SK-N-SH (cell line): ENCODE data around the gene CALU. TPM values are rescaled to one million over a fixed set of nuclear protein-coding genes. Genes with fewer than 3 reads are reported as not detected.

ENCODE experiments used
- CTCF ChIA-PET: fragments of 300-600, 350-600 bp; formaldehyde crosslinking; extraction: SDS; loops from one replicate; lab custom pipeline; 2021; lab: Yijun Ruan, JAX
- POLR2A ChIA-PET: fragments of 350-600 bp; sonication (Branson Sonifier 250); formaldehyde crosslinking; extraction: SDS; loops from one replicate; lab custom pipeline; 2020; ENCODE audit warnings: antibody characterized with exemption, inconsistent platforms; lab: Yijun Ruan, JAX
- DNase-seq: peaks from one replicate; pipeline ENCODE4 v3.0.0; 2012
- H2AFZ ChIP-seq: fragments of 200-600 bp; sonication (generic); 2 replicates; pipeline ENCODE4 v1.8.1; 2016; ENCODE audit warnings: antibody characterized with exemption, mild to moderate bottlenecking, low read depth
- H3F3A ChIP-seq: fragments of 200-600 bp; sonication (generic); replicated peaks from 2 replicates; pipeline ENCODE3; 2016; ENCODE audit warnings: antibody characterized with exemption, mild to moderate bottlenecking; ENCODE audit not compliant: insufficient read depth
- H3K27ac ChIP-seq, 2 experiments: fragments of 200-500 bp in 1 of 2; fragments of 200-600 bp in 1 of 2; sonication (Bioruptor generic) in 1 of 2; sonication (generic), shearing (Covaris generic) in 1 of 2; 2 replicates each; pipeline versions ENCODE4 v1.5.1 to v1.6.1; 2014 to 2016; ENCODE audit warnings: low read depth in 2 of 2, inconsistent platforms in 1 of 2, low read length in 1 of 2, mild to moderate bottlenecking in 1 of 2, mixed read lengths in 1 of 2
- H3K27me3 ChIP-seq: fragments of 200-600 bp; sonication (generic), shearing (Covaris generic); 2 replicates; pipeline ENCODE4 v1.6.1; 2016; ENCODE audit warnings: mixed run types; ENCODE audit not compliant: insufficient read depth
- H3K36me3 ChIP-seq, 2 experiments: fragments of 200-500 bp in 1 of 2; fragments of 200-600 bp in 1 of 2; sonication (Bioruptor generic) in 1 of 2; sonication (generic) in 1 of 2; replicated peaks in 1 of 2; 2 replicates each; pipeline versions ENCODE3 to v1.5.1; 2014 to 2016; ENCODE audit warnings: low read length in 1 of 2, mild to moderate bottlenecking in 1 of 2; ENCODE audit not compliant: insufficient read depth in 2 of 2, control insufficient read depth in 1 of 2
- H3K4me1 ChIP-seq, 2 experiments: fragments of 200-500 bp in 1 of 2; fragments of 200-600 bp in 1 of 2; sonication (Bioruptor generic) in 1 of 2; sonication (generic), shearing (Covaris generic) in 1 of 2; 2 replicates each; pipeline versions ENCODE4 v1.5.1 to v1.6.1; 2014 to 2016; ENCODE audit warnings: low read depth in 1 of 2, low read length in 1 of 2, mixed run types in 1 of 2; ENCODE audit not compliant: insufficient read depth in 2 of 2, control insufficient read depth in 1 of 2
- H3K4me2 ChIP-seq: fragments of 200-600 bp; sonication (generic), shearing (Covaris generic); 2 replicates; pipeline ENCODE4 v1.6.1; 2017; ENCODE audit warnings: mixed run types
- H3K4me3 ChIP-seq, 2 experiments: fragments of 200-500 bp in 1 of 2; fragments of 200-600 bp in 1 of 2; sonication (Bioruptor generic) in 1 of 2; sonication (generic), shearing (Covaris generic) in 1 of 2; 2 replicates each; pipeline versions ENCODE4 v1.5.1 to v1.8.1; 2014 to 2016; ENCODE audit warnings: low read depth in 2 of 2, inconsistent platforms in 1 of 2, low read length in 1 of 2, mild to moderate bottlenecking in 1 of 2, mixed read lengths in 1 of 2, moderate library complexity in 1 of 2
- H3K79me2 ChIP-seq: fragments of 200-600 bp; sonication (generic); 2 replicates; pipeline ENCODE4 v1.8.1; 2017; ENCODE audit warnings: mild to moderate bottlenecking; ENCODE audit not compliant: insufficient read depth
- H3K9ac ChIP-seq: fragments of 200-600 bp; sonication (generic); 2 replicates; pipeline ENCODE4 v1.6.1; 2017; ENCODE audit warnings: mixed run types
- H3K9me2 ChIP-seq: fragments of 200-600 bp; sonication (generic); 2 replicates; pipeline ENCODE4 v1.6.1; 2017; ENCODE audit warnings: mixed run types
- H3K9me3 ChIP-seq: fragments of 200-600 bp; sonication (generic); 2 replicates; pipeline ENCODE4 v1.6.1; 2017; ENCODE audit warnings: mixed run types, mild to moderate bottlenecking, moderate library complexity
- H4K20me1 ChIP-seq: fragments of 200-600 bp; sonication (generic); 2 replicates; pipeline ENCODE4 v1.6.1; 2017; ENCODE audit warnings: mild to moderate bottlenecking, mixed run types; ENCODE audit not compliant: insufficient read depth
- CTCF ChIP-seq: fragments of 200-600 bp; sonication (generic); IDR thresholded peaks from 2 replicates; pipeline ENCODE4 v1.6.1; 2017; ENCODE audit warnings: antibody characterized with exemption, mild to moderate bottlenecking, moderate library complexity
- ELF1 ChIP-seq: IDR thresholded peaks from 2 replicates; pipeline ENCODE4 v1.4.0; 2012
- FOSL2 ChIP-seq: IDR thresholded peaks from 2 replicates; pipeline ENCODE4 v1.4.0; 2012; ENCODE audit warnings: low read depth, mild to moderate bottlenecking, moderate library complexity, borderline replicate concordance
- FOXM1 ChIP-seq: IDR thresholded peaks from 2 replicates; pipeline ENCODE4 v1.4.0; 2012; ENCODE audit warnings: low read depth, mild to moderate bottlenecking
- MXI1 ChIP-seq: IDR thresholded peaks from 2 replicates; pipeline ENCODE4 v1.6.1; 2012; ENCODE audit warnings: mild to moderate bottlenecking, low read depth, low read length, improper control_type of control experiment
- RAD21 ChIP-seq: IDR thresholded peaks from 2 replicates; pipeline ENCODE4 v1.6.1; 2012; ENCODE audit warnings: mild to moderate bottlenecking, low read length
- RFX5 ChIP-seq: IDR thresholded peaks from 2 replicates; pipeline ENCODE4 v1.6.1; 2012; ENCODE audit warnings: mild to moderate bottlenecking, improper control_type of control experiment, low read length
- RXRA ChIP-seq: IDR thresholded peaks from 2 replicates; pipeline ENCODE4 v1.4.0; 2012; ENCODE audit warnings: low read depth, mild to moderate bottlenecking, borderline replicate concordance
- SIN3A ChIP-seq: IDR thresholded peaks from 2 replicates; pipeline ENCODE4 v1.6.1; 2012; ENCODE audit warnings: low read depth, mild to moderate bottlenecking, low read length, moderate library complexity, borderline replicate concordance
- TCF12 ChIP-seq: IDR thresholded peaks from 2 replicates; pipeline ENCODE4 v1.4.0; 2012
- USF2 ChIP-seq: fragments of 150-350 bp; IDR thresholded peaks from 2 replicates; pipeline ENCODE4 v1.6.1; 2017; ENCODE audit warnings: antibody characterized with exemption, low read length, low read depth, borderline replicate concordance
- YY1 ChIP-seq: IDR thresholded peaks from 2 replicates; pipeline ENCODE4 v1.4.0; 2012; ENCODE audit warnings: low read depth, mild to moderate bottlenecking
- WGBS: methylation state at CpG from one replicate; pipeline ENCODE4 v1.1.6; 2017; ENCODE audit warnings: low lambda C conversion rate; 5-methylcytosine and 5-hydroxymethylcytosine counted together
- polyA plus RNA-seq, 3 experiments: library from polyadenylated mRNA; depleted of rRNA; stranded (reverse); fragments of >200 nt; gene quantifications; 2 replicates each; pipeline ENCODE4 v1.2.3, GENCODE V29; 2012
- TF ChIP-seq, protein P1 (sequence below): IDR thresholded peaks from 2 replicates; pipeline ENCODE4 v1.6.1; 2012; ENCODE audit warnings: mild to moderate bottlenecking, low read depth, low read length, moderate library complexity
- TF ChIP-seq, protein P2 (sequence below): fragments of 150-350 bp; IDR thresholded peaks from 2 replicates; pipeline ENCODE4 v1.6.1; 2016; ENCODE audit warnings: mild to moderate bottlenecking, low read depth, low read length
- TF ChIP-seq, protein P3 (sequence below): IDR thresholded peaks from 2 replicates; pipeline ENCODE4 v1.4.0; 2012; ENCODE audit warnings: low read depth, borderline replicate concordance
- TF ChIP-seq, protein P4 (sequence below): IDR thresholded peaks from 2 replicates; pipeline ENCODE4; 2012

The CALU gene
- polyA plus RNA-seq, 1 of the 3 experiments (the other 2 are of a cell fraction): 195 TPM

GRCh38 chr7:128809363-128809762 is 70.2 kb downstream of the CALU start (continued):
- TF ChIP-seq, protein P1, sequence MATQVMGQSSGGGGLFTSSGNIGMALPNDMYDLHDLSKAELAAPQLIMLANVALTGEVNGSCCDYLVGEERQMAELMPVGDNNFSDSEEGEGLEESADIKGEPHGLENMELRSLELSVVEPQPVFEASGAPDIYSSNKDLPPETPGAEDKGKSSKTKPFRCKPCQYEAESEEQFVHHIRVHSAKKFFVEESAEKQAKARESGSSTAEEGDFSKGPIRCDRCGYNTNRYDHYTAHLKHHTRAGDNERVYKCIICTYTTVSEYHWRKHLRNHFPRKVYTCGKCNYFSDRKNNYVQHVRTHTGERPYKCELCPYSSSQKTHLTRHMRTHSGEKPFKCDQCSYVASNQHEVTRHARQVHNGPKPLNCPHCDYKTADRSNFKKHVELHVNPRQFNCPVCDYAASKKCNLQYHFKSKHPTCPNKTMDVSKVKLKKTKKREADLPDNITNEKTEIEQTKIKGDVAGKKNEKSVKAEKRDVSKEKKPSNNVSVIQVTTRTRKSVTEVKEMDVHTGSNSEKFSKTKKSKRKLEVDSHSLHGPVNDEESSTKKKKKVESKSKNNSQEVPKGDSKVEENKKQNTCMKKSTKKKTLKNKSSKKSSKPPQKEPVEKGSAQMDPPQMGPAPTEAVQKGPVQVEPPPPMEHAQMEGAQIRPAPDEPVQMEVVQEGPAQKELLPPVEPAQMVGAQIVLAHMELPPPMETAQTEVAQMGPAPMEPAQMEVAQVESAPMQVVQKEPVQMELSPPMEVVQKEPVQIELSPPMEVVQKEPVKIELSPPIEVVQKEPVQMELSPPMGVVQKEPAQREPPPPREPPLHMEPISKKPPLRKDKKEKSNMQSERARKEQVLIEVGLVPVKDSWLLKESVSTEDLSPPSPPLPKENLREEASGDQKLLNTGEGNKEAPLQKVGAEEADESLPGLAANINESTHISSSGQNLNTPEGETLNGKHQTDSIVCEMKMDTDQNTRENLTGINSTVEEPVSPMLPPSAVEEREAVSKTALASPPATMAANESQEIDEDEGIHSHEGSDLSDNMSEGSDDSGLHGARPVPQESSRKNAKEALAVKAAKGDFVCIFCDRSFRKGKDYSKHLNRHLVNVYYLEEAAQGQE: no peak
- no peak for TF ChIP-seq RAD21
- TF ChIP-seq FOXM1: no peak
- TF ChIP-seq RFX5: no peak

GRCh38 chr7:128810473-128810872 is 71.3 kb downstream of the CALU start:
- no peaks in the 10 kb centered on the region for H3F3A ChIP-seq
- H3K27ac ChIP-seq: no peak overlapping the region
- H3K4me1 ChIP-seq: peaks cover 7 to 13% of the 10 kb centered on the region in 2 experiments; a peak in 2 of 4 replicates
- no peaks in the 10 kb centered on the region for H3K79me2 ChIP-seq
- DNase-seq: no peak
- no peaks in the 10 kb centered on the region for H4K20me1 ChIP-seq
- H3K9ac ChIP-seq: no peak overlapping the region
- no peaks in the 10 kb centered on the region for H3K27me3 ChIP-seq
- no peak overlapping the region; a peak in 1 of 4 replicates for H3K4me3 ChIP-seq
- CTCF ChIA-PET: interaction anchor here (1.1 to 1.5 kb wide), 2 partner anchors 13 to 54 kb away, joined by 3 read pairs; no protein-coding TSS in a partner anchor
- TF ChIP-seq MXI1: no peak
- no peak for TF ChIP-seq YY1
- TF ChIP-seq FOSL2: peak; percentile 7; the same call in 1 of the 2 replicates
- TF ChIP-seq, protein P2, sequence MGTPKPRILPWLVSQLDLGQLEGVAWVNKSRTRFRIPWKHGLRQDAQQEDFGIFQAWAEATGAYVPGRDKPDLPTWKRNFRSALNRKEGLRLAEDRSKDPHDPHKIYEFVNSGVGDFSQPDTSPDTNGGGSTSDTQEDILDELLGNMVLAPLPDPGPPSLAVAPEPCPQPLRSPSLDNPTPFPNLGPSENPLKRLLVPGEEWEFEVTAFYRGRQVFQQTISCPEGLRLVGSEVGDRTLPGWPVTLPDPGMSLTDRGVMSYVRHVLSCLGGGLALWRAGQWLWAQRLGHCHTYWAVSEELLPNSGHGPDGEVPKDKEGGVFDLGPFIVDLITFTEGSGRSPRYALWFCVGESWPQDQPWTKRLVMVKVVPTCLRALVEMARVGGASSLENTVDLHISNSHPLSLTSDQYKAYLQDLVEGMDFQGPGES: no peak
- H3K36me3 ChIP-seq: peaks cover 18 to 38% of the 10 kb centered on the region in 2 experiments
- POLR2A ChIA-PET: interaction anchor here (1.0 to 1.4 kb wide), 2 partner anchors 8 to 15 kb away, joined by 3 read pairs; no protein-coding TSS in a partner anchor
- no peaks in the 10 kb centered on the region for H3K9me3 ChIP-seq
- 55% methylated on average over 2 of the region's 2 CpGs for WGBS
- H2AFZ ChIP-seq: no peak overlapping the region
- H3K4me2 ChIP-seq: no peak overlapping the region; the same call in 1 of the 2 replicates
- H3K9me2 ChIP-seq: no peaks in the 10 kb centered on the region

DNA sequence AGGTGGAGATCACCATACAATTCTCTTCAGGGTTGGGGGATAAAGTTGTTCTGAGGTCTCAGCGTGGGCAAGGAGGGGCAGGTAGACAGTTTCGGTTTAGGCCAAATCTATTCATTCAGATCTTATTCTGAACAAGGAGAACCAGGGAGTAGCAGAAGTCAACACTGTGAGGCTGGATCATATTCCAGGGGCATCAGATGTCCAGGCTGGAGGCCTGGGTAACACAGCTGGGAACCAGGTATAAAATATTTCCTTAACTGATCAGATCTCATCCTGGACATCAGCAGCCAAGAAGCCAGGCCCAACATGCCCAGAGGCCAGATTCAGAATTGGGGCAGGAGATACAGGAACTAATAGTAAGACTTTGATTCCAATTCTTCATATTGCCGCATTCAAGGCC is 71.8 kb downstream of the CALU start:
- Histone ChIP-seq H4K20me1 (no peaks in the 10 kb centered on the region), H3K27me3 (no peaks in the 10 kb centered on the region), H3K9me2 (no peaks in the 10 kb centered on the region), H3K4me2 (no peak overlapping the region; the same call in 1 of the 2 replicates), H3F3A (no peaks in the 10 kb centered on the region), H3K4me3 (no peak overlapping the region), H2AFZ (no peak overlapping the region), H3K9me3 (no peaks in the 10 kb centered on the region), H3K4me1 (peaks cover 7 to 13% of the 10 kb centered on the region in 2 experiments; a peak in 2 of 4 replicates), H3K9ac (no peak overlapping the region), H3K36me3 (peaks cover 18 to 33% of the 10 kb centered on the region in 2 experiments), H3K79me2 (no peaks in the 10 kb centered on the region), H3K27ac (no peak overlapping the region)
- POLR2A ChIA-PET: interaction anchor here (1.0 to 1.4 kb wide), 3 partner anchors 9 to 15 kb away, joined by 3 read pairs; no protein-coding TSS in a partner anchor
- CTCF ChIA-PET: interaction anchor here (1.1 to 1.5 kb wide), 2 partner anchors 13 to 53 kb away, joined by 3 read pairs; no protein-coding TSS in a partner anchor
- 93% methylated on average over 3 of the region's 3 CpGs for WGBS
- no peak for DNase-seq
- TF ChIP-seq CTCF (no peak), ELF1 (no peak), SIN3A (no peak), RXRA (no peak), FOSL2 (no peak), TCF12 (no peak), USF2 (no peak)
- TF ChIP-seq, protein P3, sequence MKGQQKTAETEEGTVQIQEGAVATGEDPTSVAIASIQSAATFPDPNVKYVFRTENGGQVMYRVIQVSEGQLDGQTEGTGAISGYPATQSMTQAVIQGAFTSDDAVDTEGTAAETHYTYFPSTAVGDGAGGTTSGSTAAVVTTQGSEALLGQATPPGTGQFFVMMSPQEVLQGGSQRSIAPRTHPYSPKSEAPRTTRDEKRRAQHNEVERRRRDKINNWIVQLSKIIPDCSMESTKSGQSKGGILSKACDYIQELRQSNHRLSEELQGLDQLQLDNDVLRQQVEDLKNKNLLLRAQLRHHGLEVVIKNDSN: no peak
- TF ChIP-seq, protein P4, sequence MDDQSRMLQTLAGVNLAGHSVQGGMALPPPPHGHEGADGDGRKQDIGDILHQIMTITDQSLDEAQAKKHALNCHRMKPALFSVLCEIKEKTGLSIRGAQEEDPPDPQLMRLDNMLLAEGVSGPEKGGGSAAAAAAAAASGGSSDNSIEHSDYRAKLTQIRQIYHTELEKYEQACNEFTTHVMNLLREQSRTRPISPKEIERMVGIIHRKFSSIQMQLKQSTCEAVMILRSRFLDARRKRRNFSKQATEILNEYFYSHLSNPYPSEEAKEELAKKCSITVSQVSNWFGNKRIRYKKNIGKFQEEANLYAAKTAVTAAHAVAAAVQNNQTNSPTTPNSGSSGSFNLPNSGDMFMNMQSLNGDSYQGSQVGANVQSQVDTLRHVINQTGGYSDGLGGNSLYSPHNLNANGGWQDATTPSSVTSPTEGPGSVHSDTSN: no peak
